ENCODE results near the gene FAT2. TPM values are rescaled to one million over a fixed set of nuclear protein-coding genes. Genes with fewer than 3 reads are reported as not detected.

The FAT2 gene
- total RNA-seq, 1 donor from 2014 or later: 0.41 TPM

- DNase-seq: no peak
- H3K27ac ChIP-seq: no peak overlapping the region
- intact Hi-C loops (cut with DNase I): no loop called here
Measured at GRCh38 chr5:151562019-151562707, 29.0 kb downstream of the FAT2 start.

GRCh38 chr5:151557951-151558350, 33.2 kb downstream of the FAT2 start:
- no peaks in the 10 kb centered on the region for H3K36me3 ChIP-seq
- no peak for DNase-seq
- TF ChIP-seq CTCF (IDR thresholded peaks at IDR 0.05): no peak
- no peaks in the 10 kb centered on the region for H3K4me1 ChIP-seq
- intact Hi-C loops (cut with DNase I): no loop called here
- H3K27ac ChIP-seq: no peak overlapping the region
- no peak for ATAC-seq
- no peaks in the 10 kb centered on the region for H3K9me3 ChIP-seq
- no peak overlapping the region for H3K4me3 ChIP-seq
- H3K27me3 ChIP-seq: no peaks in the 10 kb centered on the region

More at GRCh38 chr5:151562019-151562707, 29.0 kb downstream of the FAT2 start:
- H3K9me3 ChIP-seq: no peaks in the 10 kb centered on the region
- H3K4me1 ChIP-seq: no peaks in the 10 kb centered on the region
- H3K4me3 ChIP-seq: no peak overlapping the region
- no peak for ATAC-seq
- no peak for TF ChIP-seq CTCF (IDR thresholded peaks at IDR 0.05)
- H3K36me3 ChIP-seq: no peaks in the 10 kb centered on the region
- H3K27me3 ChIP-seq: no peaks in the 10 kb centered on the region

- ATAC-seq (no peak), DNase-seq (no peak)
- intact Hi-C loops (cut with DNase I): no loop called here
- no peak for TF ChIP-seq CTCF (IDR thresholded peaks at IDR 0.05)
- Histone ChIP-seq H3K4me3 (no peak overlapping the region), H3K36me3 (no peaks in the 10 kb centered on the region), H3K9me3 (no peaks in the 10 kb centered on the region), H3K4me1 (no peaks in the 10 kb centered on the region), H3K27ac (no peak overlapping the region), H3K27me3 (no peaks in the 10 kb centered on the region)
Measured at GRCh38 chr5:151557466-151557865, 33.7 kb downstream of the FAT2 start.

DNA sequence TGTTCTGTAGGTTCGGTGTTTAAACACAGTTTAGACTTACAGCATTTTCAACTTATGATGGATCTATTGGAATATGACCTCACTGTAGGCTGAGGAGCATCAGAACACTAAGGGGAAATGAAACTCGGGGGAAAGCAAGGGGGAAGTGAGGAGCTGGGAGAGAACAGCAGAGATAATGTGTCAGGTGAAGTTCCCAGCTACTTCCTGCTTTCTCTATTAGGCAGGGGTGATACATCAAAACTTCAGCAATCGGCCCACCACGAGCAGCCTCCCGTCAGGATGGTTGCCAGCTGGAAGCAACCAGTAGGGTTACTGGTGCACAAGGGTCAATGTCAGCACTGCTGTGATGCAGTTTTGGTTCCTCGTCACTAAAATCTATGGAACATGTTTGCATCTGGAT, 34.3 kb downstream of the FAT2 start:
- no peaks in the 10 kb centered on the region for H3K27me3 ChIP-seq
- DNase-seq: no peak
- TF ChIP-seq CTCF (IDR thresholded peaks at IDR 0.05): no peak
- no peak overlapping the region for H3K4me3 ChIP-seq
- peak; percentile 78 for ATAC-seq
- intact Hi-C loops (cut with DNase I): no loop called here
- no peak overlapping the region for H3K27ac ChIP-seq
- no peaks in the 10 kb centered on the region for H3K4me1 ChIP-seq
- no peaks in the 10 kb centered on the region for H3K9me3 ChIP-seq
- H3K36me3 ChIP-seq: no peaks in the 10 kb centered on the region

- Histone ChIP-seq H3K9me3 (no peaks in the 10 kb centered on the region), H3K4me1 (no peaks in the 10 kb centered on the region), H3K27ac (no peak overlapping the region), H3K36me3 (no peaks in the 10 kb centered on the region), H3K27me3 (no peaks in the 10 kb centered on the region), H3K4me3 (no peak overlapping the region)
- no peak for TF ChIP-seq CTCF (IDR thresholded peaks at IDR 0.05)
- no peak for ATAC-seq
- no peak for DNase-seq
- intact Hi-C loops (cut with DNase I): no loop called here
Measured at GRCh38 chr5:151555760-151556576, 35.2 kb downstream of the FAT2 start.

Measured in upper lobe of right lung (tissue), 1 donor.